HG02840 (cell line): ENCODE measurements around the gene FOSL2.

Experiments
- ATAC-seq: cut with Tn5 transposase; IDR thresholded peaks from one replicate; pipeline ENCODE4 v1.9.1; 2021; ENCODE audit warnings: mild to moderate bottlenecking, moderate library complexity, moderate number of reproducible peaks; ENCODE audit not compliant: unreplicated experiment, low FRiP score

Gene FOSL2

DNA sequence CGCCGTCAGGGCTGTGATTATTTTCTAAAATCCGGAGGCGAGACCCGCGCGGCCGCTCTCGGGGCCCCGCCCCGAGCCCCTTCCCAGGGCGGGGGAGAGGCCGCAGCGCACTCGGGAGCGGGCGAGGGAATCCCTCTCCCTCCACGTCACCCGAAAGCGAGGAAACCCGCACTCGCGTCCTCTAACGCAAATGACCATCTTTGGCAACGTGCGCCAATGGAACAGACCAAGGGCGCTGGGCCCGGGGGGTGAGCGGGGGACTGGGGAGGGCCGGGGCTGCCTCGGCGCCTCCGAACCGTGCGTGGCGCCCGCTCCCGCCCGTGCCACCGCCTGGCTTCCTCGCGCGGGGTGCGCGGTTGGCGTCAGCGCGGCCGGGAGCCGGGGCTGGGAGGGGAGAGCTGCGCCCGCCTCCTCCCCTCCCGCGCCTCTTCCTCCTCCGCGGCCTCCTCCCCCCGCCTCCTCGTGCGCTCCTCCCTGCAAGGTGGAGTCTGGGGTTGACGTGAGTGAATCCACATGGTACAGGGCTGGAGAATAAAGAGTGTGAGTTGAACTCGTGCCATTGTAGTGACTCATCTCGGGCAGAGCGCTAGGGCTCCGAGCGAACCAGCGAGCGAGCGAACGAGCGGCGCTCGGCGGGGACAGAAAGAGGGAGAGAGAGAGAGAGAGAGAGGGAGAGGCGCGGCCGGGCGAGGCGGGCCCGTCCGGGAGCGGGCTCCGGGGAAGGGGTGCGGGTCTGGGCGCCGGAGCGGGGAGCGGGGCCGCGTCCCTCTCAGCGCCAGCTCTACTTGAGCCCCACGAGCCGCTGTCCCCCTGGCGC, at the start of gene FOSL2:
FOSL2 (plus strand) TSS at position 562 of the 817 bp plus-strand sequence. CDS start 863 bp downstream, outside the sequence.
- ATAC-seq, result peak; percentile 75

DNA sequence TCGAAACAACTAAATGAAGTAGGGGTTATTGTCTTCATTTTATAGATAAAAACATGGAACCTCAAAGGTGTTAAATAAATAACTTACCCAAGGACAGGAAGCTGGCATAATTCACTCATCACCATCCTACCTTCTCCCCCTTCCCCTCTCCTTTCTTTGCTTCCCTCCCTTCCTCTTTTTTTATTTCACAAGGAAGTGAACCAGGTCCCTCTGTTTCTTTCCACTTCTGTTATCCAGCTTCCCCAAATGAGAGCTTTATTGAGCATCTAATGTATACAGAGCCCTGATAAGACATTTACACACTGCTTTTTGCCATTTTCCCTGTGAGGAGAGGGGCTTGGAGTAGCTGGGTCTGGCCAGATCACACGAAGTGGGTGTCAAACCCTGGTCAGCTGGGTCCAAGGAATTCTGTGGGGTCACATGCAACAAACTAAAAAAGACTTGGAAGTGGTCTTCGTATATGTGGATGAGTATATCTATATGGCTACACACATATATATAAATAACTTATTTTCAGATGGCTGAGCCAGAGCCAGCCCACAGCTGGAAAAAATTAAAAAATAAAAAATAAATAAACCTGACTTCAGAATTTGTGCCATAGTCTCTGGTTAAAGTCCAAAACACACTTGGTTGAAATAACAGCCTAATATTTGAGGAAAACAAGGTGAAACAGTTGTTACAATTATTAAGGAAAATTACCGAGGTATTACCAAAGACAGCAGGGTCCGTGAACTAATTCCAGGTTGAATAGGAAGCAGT, 49.3 kb upstream of the FOSL2 start:
- no peak for ATAC-seq

DNA sequence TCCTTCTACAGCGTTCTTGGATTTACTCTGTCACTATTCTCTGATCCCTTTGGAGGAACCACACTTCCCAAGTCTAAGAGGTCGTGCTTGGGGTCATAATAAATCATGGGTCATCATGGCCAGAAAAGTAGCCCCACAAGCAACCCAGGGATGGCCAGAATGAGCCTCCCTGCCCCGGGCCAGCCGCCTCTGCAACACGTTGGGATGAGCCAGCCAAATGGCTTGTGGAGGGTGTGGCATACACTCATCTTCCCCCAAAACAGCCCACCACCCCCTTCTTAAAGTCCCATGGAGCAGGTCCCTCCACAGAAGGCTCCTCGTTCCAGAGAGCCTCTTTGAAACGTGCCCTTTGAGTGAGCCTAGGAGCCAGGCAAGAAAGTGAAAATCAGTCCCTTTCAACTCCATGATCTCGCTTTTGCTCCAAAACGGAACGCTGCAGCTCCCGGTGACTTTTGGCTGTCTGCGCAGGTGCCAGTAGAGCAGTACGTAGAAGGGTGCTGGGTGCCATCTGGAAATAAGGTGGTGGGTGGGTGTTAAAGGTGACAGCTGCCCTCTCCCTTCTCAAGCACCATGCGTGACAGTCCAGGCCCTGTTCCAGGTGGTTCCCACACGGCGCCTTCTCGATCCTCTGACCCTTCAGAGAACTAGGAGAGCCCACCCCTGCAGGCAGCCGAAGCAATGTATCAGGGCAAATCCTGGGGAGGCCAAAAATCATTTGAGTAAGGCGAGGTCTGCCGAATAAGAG, 48.5 kb upstream of the FOSL2 start:
- ATAC-seq, result no peak

DNA sequence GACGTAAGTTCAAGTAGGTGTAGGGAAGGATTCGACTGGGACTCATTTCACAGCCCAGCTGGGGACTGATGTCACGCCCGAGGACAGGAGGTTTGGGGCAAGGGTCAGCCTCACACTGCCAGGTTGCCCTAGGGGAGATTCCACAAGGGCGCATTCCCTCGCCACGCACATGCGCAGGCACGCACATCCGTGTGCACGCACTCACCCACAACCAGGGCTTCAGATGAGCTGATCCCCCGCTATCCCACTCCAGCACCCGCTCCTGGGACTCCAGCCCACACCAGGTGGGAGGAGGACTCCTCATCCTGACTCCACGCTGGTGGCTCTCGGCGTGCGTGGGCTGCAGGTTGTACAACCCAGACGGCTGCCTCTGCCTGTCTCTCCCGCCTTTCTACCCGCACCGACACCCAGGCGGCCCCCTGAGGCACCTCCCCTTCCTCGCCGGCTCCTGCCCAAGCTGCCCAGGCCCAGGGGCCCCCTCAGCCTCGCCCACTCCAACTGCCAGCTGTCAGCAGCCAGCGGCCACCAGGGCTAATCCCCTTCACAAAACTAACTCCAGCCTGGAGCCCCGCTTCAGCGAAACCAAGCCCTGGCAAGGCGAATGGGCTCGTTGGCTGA, 47.8 kb upstream of the FOSL2 start:
- no peak for ATAC-seq

DNA sequence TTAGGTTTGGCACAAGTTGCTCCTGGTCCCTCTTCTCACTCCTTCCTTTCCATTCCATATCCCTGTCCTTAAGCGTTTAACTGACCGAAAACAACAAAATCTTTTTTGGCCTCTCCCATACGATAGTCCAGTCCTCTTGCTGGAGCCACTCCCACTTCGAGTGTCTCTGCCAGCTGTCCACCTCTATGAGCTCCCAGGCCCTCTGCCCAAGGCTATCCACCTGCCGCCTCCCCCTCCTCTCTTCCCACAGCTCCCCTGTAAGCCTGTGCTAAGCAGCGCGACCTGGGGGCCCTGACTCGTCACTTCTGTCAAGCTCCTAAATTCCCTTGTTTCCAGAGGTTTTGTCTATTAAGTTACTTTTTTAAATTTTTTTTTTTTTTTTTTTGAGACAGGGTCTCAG, 47.0 kb upstream of the FOSL2 start:
- ATAC-seq, result no peak

DNA sequence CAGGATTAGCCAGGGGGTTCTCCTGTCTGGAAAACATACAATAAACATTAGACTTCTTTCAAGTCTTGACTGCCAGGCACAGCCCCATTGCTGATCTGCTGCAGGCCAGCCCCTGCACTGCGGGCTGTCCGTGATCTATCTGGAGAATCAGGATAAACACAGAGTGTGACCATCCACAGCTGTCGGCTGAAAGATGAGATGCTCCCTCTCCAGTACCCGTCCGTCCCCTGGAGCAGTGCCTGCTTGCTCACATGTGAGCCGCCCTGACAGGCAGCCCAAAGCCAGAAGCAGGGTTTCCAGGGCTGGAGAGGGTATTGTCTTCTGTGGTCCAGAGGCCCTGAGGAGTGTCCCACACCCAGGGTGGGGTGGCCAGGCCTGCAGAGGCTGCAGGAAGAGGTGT, 46.1 kb upstream of the FOSL2 start:
- ATAC-seq, result no peak

DNA sequence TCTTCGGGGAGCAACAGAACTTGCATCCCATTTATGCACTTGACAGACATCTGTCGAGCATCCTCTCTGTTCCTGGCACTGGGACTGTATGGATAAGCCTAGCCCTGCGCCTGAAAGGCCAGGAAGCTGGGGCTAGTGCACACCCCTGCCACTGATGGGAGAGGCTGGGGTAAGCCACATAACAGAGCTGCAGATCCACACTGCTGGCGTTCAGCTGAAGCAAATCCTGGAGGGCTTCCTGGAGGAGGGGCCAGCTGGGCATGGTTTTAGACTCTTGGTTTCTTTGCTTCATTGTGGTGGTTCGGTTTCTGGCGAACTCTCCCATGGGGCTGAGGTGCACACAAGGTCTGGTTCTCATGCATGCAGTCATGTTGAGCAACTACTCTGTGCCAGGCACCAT, 45.5 kb upstream of the FOSL2 start:
- ATAC-seq, result no peak

DNA sequence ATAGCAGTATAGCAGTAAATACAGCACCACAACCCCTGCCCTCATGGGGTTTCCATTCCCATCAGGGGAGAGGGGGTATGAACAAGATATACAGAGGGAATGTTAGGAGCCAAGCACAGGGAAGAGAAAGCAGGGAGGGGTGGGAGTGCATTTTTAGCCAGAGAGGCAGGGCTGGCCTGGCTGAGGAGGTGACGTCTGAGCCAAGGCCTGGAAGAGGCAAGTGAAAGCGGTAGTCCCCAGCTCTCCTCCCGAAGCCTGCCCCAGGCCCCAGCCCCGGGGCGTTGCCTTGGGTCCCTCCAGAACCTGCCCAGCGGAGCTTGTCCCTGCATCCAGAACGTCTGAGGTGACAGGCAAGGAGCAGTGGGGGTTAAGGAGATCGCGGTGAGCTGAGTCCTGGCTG, 45.1 kb upstream of the FOSL2 start:
- no peak for ATAC-seq

DNA sequence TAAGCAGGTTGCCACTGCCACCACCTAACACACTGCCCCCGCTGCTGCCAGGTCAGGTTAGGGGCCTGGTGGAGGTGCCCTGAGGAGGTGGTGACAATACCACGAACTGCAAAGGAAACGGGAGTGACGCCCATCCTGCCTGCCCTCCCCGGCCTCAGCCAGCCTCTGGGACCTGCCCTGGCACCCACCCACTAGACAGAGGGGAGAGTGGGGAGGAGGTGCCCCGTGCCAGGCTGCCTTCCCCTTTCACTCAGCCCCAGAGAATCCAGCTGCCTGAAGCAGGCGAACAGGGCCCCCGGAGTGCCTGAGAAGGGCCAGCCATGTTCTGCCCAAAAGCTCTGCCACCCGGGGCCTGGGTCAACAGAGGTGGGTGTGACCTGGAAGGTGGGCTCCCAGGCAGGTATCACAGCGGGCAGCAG, 44.5 kb upstream of the FOSL2 start:
- no peak for ATAC-seq

DNA sequence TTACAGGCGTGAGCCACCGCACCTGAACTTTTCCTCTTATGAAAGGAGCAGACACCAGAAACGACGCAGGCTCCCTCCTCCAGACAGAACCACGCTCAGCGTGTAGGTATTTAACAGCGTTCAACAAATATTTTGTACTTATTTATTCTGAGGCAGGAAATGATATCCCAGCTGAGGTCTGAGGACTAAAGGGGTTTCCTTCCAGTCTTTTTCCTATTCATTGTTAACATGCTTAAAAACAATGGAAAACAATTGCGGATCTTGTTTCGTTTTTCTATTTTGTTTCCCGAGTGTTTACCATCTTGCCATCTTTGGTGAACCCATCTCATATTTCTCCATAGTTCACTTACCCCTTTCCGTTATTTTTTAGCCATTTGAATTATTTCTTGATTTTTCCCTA, 43.7 kb upstream of the FOSL2 start:
- ATAC-seq, result no peak

DNA sequence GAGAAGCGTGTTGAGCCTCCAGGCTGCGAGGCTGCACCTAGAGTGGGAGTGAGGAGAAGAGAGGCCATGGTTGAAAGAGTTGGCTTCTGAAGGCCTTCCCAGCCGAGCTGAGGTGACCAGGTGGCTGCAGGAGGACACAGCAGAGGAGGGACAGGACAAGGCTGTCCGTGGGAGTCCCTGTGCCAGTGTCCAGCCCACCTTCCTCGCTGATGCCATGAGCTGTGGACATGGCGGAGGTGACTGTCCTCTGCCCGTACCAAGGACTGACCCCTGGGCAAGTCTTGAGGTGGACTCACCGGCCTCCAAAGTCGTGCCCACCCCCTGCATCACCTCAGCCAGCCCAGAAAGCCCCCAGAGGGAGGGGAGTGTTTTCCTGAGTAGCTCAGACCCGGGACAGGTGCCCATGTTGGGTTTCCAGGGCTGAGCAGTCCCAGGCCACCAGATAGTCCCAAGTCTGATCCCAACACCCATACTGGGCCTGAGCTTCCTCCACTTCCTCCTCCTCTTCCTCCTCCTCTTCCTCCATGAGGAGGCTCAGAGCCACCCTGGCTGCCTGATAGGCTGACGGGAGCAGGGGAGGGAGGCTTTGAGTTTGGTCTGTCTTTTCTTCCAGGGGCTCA, 43.0 kb upstream of the FOSL2 start:
- no peak for ATAC-seq

DNA sequence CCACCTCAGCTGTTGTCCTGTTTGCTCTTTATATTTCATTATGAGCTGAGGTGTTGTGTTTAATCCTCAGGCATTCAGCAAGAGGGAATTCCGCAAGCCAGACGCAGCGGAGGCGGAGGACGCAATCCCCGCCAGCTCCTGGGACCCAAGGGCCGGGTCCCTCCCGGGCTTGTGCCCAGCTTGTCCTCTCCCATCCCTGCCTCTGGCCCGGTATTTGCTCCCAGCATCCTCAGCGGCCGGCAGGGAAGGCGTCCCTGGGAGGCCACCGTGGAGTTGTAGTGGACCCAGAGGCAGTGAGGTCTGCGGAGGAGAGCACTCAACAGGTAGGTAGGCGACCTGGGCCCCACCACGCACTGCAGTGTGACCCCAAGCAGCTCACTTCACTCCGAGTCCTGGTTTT, 42.5 kb upstream of the FOSL2 start:
- ATAC-seq, result no peak

DNA sequence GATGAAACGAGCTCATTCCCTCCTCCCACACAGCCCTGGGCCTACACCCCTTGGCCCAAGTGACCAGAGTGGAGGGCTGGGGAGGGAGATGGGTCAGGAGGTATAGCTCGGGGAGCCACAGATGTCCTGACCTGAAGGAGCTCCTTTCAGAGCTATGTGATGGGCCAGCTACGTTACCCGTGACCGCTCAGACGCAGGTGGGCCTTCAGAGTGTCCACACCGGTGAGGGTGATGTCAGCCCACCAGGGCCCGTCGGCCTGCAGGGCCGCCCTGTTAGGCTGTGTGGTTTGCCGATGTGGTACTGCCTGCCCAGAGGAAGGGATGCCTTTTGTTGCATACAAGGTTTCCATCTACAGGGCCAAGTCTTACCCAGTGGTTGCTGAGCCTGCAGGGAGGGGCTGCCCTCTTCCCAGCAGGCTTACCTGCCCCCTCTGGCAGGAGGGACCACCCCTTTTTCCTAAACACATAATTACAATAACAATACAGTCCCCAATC, 41.8 kb upstream of the FOSL2 start:
- no peak for ATAC-seq

DNA sequence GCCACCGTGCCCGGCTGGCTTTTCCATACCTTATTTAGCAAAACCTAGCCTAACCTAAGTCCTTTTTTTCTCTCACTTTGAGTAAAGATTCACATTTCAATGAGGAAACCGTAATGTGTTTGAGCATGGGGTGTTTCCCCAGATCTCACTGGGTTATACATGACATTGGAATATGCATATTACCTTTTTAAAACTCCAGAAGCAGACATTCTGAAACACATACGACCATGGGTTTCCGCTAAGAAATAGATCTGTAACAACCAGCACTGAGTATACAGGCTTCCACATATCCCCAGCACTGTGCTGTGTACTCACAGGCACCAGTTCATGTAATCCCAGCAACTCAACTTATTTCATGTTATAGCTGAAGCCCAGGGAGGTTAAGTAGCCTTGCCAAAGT, 41.0 kb upstream of the FOSL2 start:
- ATAC-seq, result no peak

DNA sequence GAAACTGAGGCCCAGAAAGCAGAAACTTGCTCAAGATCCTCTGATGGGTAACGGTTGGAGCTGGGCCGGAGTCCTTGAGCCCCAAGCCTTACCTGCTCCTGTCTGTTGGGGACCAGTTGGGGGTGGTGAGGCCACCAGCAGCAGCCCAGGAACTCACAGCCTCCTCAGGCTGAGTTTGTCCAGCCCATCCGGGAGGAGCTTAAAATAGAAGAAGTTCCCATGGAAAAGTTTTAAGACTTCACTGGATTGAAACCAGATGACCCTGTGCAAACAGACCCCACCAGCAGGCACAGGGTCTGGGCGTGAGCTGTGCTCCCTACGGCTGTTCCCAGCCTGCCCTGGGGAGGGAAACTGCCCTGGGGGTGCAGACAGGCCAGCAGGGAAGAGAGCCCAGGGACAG, 40.6 kb upstream of the FOSL2 start:
- ATAC-seq, result no peak

DNA sequence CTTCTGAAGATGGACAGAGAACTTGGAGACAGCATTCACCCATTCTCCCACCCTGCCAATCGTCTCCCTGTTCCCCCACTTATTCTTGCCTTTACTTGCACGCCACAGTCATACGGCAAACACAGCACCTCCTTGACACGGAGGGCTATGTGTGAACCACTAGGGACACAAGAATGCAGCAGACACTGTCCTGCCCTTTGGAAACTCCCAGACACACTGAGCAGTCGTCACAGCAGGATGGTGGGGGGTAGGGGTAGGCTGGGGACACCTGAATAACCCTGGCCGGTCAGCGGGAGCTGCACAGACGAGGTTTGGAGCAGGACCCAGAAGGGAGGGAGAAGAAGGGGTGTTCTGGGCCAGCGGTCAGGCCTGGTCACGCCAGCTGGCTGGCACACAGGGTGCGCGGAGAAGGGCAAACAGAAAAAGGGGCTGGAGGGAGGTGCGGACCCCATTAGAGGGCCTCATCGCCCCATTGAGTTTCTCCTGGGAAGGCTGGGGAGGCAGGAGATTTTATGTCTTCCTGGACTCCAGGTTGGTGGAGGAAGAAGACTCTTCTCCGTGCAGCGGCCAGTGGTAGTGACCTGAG, 40.0 kb upstream of the FOSL2 start:
- no peak for ATAC-seq

DNA sequence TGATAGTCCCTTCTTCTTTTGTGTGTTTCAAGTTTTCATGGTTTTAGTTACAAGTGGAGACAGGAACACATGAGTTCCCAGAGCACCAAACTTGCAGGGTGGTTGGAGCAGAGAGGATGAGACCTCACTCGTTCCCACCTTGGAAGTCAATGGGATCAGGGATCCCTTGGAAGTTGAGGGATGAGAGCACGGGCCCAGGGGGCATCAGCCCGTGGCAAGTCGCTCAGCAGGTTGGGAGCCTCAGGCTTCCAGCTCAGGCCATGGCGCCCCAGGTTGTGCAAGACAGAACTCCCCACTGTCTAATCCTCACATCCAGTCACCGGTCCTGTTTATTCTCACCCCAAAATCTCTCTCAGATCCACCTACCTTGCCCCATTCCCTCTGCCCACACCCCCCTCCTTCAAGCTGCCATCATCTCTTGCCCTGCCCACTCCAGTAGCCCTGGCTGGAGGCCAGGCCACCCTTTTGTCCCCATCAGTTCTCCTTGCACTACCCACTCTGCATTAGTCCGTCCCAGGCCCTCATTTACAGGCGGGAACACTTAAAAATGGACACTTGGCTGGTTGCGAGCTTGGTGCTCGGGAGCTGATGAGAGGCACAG, 37.6 kb upstream of the FOSL2 start:
- no peak for ATAC-seq

DNA sequence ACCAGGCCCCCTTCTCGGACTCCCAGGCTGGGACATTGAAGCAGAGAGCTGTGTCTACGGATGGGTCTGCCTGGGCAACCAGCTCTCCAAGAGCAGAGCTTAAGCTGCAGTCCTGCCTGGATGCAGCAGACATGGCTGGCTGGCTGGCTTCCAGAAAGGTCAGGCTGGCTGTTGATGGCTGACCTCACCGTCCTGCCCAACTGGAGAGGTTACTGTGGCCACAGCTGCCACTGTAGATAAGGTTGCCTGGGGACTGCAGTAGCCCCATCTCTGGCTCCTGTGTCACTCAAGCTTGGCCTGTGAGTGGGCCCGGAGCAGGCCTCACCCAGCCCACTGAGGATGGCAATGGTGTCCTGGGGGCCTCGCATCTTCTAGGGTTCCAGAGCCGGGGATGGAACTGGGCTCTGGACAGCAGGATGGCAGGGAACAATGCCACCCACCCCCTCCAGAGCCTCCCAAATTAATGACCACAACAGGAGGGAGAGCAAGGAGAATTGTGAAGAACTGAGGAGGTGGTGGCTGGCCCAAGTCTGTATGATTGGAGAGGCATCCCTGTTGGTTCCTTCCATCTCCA, 37.0 kb upstream of the FOSL2 start:
- ATAC-seq, result no peak
